HEK293 (cell line): Measurements from ENCODE around the gene SMAD7.

ENCODE experiments used
- HOXA7 ChIP-seq: sonication (generic); formaldehyde crosslinking; IDR thresholded peaks from 2 replicates; pipeline ENCODE4 v1.8.1; 2022; ENCODE audit warnings: missing genetic modification reagents, borderline replicate concordance
- OSR2 ChIP-seq: fragments of 450-650 bp; formaldehyde crosslinking; IDR thresholded peaks from 2 replicates; pipeline ENCODE4 v1.5.1; 2016; ENCODE audit warnings: missing biosample characterization, missing genetic modification characterization
- SETDB1 ChIP-seq: IDR thresholded peaks from one replicate; pipeline ENCODE4 v1.6.1; 2017; ENCODE audit warnings: mild to moderate bottlenecking, low read length, moderate library complexity, mixed read lengths; ENCODE audit not compliant: insufficient read length
- YY1 ChIP-seq: fragments of 450-650 bp; formaldehyde crosslinking; IDR thresholded peaks from 2 replicates; pipeline ENCODE4 v1.5.1; 2018; ENCODE audit warnings: missing biosample characterization, missing genetic modification characterization
- ZNF274 ChIP-seq, 2 experiments: fragments of 200-500 bp in 1 of 2; fragments of 450-650 bp in 1 of 2; sonication (Bioruptor generic) in 1 of 2; formaldehyde crosslinking in 1 of 2; IDR thresholded peaks; 2 replicates each; pipeline versions ENCODE4 v1.5.1 to v1.6.1; 2014 to 2016; ENCODE audit warnings: borderline replicate concordance in 1 of 2, inconsistent platforms in 1 of 2, low read length in 1 of 2, missing biosample characterization in 1 of 2, missing genetic modification characterization in 1 of 2
- ZNF777 ChIP-seq: fragments of 450-650 bp; formaldehyde crosslinking; IDR thresholded peaks from 2 replicates; pipeline ENCODE4 v1.5.1; 2017; ENCODE audit warnings: missing biosample characterization, missing genetic modification characterization, borderline replicate concordance
- TF ChIP-seq, protein P1 (sequence below): fragments of 450-650 bp; formaldehyde crosslinking; IDR thresholded peaks from 2 replicates; pipeline ENCODE4 v1.5.1; 2016; ENCODE audit warnings: missing biosample characterization, missing genetic modification characterization
- TF ChIP-seq, protein P2 (sequence below): fragments of 450-650 bp; formaldehyde crosslinking; IDR thresholded peaks from 2 replicates; pipeline ENCODE4 v1.5.1; 2016; ENCODE audit warnings: missing biosample characterization, missing genetic modification characterization

DNA sequence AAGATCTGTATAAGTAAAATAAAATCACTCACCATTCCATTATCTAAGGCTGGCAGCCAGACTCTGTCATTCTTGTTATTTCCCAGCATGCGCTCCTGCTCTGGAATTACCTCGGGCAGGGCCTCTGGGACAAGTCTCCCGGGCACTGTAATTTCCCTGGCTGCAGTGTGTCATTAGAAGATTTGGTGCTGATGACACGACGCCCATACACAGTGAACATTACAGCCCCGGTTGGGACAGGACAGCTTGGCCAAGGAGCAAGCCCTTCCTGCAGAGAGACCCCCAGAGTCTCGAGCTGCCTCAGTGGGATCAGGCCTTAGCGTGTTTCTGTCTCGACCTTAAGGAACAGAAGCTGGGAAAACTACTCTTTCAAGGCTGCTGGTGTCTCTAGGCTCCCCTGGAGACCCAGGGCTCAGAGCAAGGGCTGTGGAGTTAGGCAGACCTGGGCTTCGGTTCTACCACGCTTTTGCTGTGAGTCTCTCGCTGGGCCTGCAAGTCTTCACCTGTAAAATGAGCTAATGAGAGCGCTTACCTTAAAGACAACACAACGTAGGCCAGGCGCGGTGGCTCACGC is 39.7 kb downstream of the SMAD7 start:
- TF ChIP-seq, protein P1, sequence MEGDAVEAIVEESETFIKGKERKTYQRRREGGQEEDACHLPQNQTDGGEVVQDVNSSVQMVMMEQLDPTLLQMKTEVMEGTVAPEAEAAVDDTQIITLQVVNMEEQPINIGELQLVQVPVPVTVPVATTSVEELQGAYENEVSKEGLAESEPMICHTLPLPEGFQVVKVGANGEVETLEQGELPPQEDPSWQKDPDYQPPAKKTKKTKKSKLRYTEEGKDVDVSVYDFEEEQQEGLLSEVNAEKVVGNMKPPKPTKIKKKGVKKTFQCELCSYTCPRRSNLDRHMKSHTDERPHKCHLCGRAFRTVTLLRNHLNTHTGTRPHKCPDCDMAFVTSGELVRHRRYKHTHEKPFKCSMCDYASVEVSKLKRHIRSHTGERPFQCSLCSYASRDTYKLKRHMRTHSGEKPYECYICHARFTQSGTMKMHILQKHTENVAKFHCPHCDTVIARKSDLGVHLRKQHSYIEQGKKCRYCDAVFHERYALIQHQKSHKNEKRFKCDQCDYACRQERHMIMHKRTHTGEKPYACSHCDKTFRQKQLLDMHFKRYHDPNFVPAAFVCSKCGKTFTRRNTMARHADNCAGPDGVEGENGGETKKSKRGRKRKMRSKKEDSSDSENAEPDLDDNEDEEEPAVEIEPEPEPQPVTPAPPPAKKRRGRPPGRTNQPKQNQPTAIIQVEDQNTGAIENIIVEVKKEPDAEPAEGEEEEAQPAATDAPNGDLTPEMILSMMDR (tag by site-specific recombination), result no peak
- TF ChIP-seq OSR2 (tag by site-specific recombination), result no peak
- TF ChIP-seq YY1 (tag by site-specific recombination), result no peak
- no peak for TF ChIP-seq HOXA7 (CRISPR knock-in tag)
- TF ChIP-seq SETDB1, result no peak
- TF ChIP-seq, protein P2, sequence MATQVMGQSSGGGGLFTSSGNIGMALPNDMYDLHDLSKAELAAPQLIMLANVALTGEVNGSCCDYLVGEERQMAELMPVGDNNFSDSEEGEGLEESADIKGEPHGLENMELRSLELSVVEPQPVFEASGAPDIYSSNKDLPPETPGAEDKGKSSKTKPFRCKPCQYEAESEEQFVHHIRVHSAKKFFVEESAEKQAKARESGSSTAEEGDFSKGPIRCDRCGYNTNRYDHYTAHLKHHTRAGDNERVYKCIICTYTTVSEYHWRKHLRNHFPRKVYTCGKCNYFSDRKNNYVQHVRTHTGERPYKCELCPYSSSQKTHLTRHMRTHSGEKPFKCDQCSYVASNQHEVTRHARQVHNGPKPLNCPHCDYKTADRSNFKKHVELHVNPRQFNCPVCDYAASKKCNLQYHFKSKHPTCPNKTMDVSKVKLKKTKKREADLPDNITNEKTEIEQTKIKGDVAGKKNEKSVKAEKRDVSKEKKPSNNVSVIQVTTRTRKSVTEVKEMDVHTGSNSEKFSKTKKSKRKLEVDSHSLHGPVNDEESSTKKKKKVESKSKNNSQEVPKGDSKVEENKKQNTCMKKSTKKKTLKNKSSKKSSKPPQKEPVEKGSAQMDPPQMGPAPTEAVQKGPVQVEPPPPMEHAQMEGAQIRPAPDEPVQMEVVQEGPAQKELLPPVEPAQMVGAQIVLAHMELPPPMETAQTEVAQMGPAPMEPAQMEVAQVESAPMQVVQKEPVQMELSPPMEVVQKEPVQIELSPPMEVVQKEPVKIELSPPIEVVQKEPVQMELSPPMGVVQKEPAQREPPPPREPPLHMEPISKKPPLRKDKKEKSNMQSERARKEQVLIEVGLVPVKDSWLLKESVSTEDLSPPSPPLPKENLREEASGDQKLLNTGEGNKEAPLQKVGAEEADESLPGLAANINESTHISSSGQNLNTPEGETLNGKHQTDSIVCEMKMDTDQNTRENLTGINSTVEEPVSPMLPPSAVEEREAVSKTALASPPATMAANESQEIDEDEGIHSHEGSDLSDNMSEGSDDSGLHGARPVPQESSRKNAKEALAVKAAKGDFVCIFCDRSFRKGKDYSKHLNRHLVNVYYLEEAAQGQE (tag by site-specific recombination), result no peak
- TF ChIP-seq ZNF777 (tag by site-specific recombination), result no peak
- TF ChIP-seq ZNF274 (IDR thresholded peaks at IDR 0.05; ENCODE audit: low read length), result no peak
- TF ChIP-seq ZNF274 (tag by site-specific recombination; IDR thresholded peaks at IDR 0.05; ENCODE audit: borderline replicate concordance), result no peak
